Peyer's patch (tissue), 4 donors: ENCODE results near the gene IGFBPL1.

ENCODE experiments used
- POLR2A ChIP-seq, 2 donors: fragments of 450-650 bp; IDR thresholded peaks; one replicate each; pipeline ENCODE4 v1.5.1; 2017; ENCODE audit warnings: antibody characterized with exemption in 2 of 2, mild to moderate bottlenecking in 2 of 2, moderate library complexity in 2 of 2
- TF ChIP-seq, protein P1 (sequence below), 6 experiments: fragments of 450-650 bp in 4 of 6; fragments of 200-600 bp in 2 of 6; sonication (generic) in 1 of 6; IDR thresholded peaks; one replicate each; pipeline ENCODE4 v1.5.1; 2017 to 2019; ENCODE audit warnings: antibody characterized with exemption in 6 of 6, mild to moderate bottlenecking in 3 of 6, moderate library complexity in 1 of 6

- TF ChIP-seq, protein P1, sequence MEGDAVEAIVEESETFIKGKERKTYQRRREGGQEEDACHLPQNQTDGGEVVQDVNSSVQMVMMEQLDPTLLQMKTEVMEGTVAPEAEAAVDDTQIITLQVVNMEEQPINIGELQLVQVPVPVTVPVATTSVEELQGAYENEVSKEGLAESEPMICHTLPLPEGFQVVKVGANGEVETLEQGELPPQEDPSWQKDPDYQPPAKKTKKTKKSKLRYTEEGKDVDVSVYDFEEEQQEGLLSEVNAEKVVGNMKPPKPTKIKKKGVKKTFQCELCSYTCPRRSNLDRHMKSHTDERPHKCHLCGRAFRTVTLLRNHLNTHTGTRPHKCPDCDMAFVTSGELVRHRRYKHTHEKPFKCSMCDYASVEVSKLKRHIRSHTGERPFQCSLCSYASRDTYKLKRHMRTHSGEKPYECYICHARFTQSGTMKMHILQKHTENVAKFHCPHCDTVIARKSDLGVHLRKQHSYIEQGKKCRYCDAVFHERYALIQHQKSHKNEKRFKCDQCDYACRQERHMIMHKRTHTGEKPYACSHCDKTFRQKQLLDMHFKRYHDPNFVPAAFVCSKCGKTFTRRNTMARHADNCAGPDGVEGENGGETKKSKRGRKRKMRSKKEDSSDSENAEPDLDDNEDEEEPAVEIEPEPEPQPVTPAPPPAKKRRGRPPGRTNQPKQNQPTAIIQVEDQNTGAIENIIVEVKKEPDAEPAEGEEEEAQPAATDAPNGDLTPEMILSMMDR (IDR thresholded peaks at IDR 0.05) = no peak
- TF ChIP-seq POLR2A (IDR thresholded peaks at IDR 0.05) = no peak
These were observed 28.4 kb downstream of the IGFBPL1 start for GRCh38 chr9:38395653-38396370.
